Mesothelial cell of epicardium (in vitro differentiated cells): ENCODE results near the gene DUS2. TPM values are rescaled to one million over a fixed set of nuclear protein-coding genes. Genes with fewer than 3 reads are reported as not detected.
"Not testable (repeated sequence)": the region's sequence is repeated elsewhere in the genome, so short reads cannot be mapped to it uniquely, and the experiment has no call there.

ENCODE experiments used
- DNase-seq, 2 experiments: peaks; one replicate each; pipeline ENCODE4 v3.0.0; 2021; ENCODE audit warnings: low spot score in 2 of 2; ENCODE audit not compliant: unreplicated experiment in 2 of 2
- H3K27ac Mint-ChIP-seq: 2 replicates; pipeline ENCODE4 v1.8.0; 2021; ENCODE audit warnings: mixed read lengths
- H3K27me3 Mint-ChIP-seq: 2 replicates; pipeline ENCODE4 v1.8.0; 2021; ENCODE audit warnings: low read depth, mixed read lengths
- H3K36me3 Mint-ChIP-seq: 2 replicates; pipeline ENCODE4 v1.8.0; 2021; ENCODE audit warnings: mixed read lengths
- H3K4me1 Mint-ChIP-seq: 2 replicates; pipeline ENCODE4 v1.8.0; 2021; ENCODE audit warnings: mixed read lengths
- H3K4me3 Mint-ChIP-seq: 2 replicates; pipeline ENCODE4 v1.8.0; 2021; ENCODE audit warnings: mild to moderate bottlenecking, moderate library complexity, mixed read lengths
- H3K9me3 Mint-ChIP-seq: 2 replicates; pipeline ENCODE4 v1.8.0; 2021; ENCODE audit warnings: mixed read lengths
- CTCF ChIP-seq: fragments of 200-600 bp; sonication (generic); IDR thresholded peaks from one replicate; pipeline ENCODE4 v1.5.0; 2021; ENCODE audit warnings: antibody characterized with exemption; ENCODE audit not compliant: unreplicated experiment
- total RNA-seq: library from RNA; stranded (reverse); gene quantifications from 3 replicates; pipeline ENCODE4 v1.2.1, GENCODE V29; 2021

Gene DUS2
- total RNA-seq, 1 donor from 2014 or later = 19.4 TPM

- H3K36me3 Mint-ChIP-seq = peaks cover 9% of the 10 kb centered on the region
- peaks cover 20% of the 10 kb centered on the region for H3K4me1 Mint-ChIP-seq
- H3K4me3 Mint-ChIP-seq = no peak overlapping the region
- H3K27ac Mint-ChIP-seq = no peak overlapping the region
- H3K27me3 Mint-ChIP-seq = peaks cover 7% of the 10 kb centered on the region
- no peaks in the 10 kb centered on the region for H3K9me3 Mint-ChIP-seq
- no peak for TF ChIP-seq CTCF
- DNase-seq = no peak
Observed at GRCh38 chr16:68019167-68019680, 3.9 kb upstream of the DUS2 start.

- no peak for TF ChIP-seq CTCF
- peaks cover 9% of the 10 kb centered on the region for H3K36me3 Mint-ChIP-seq
- H3K27me3 Mint-ChIP-seq = peaks cover 2% of the 10 kb centered on the region
- H3K4me3 Mint-ChIP-seq = peak overlapping the region; percentile 91
- H3K9me3 Mint-ChIP-seq = no peaks in the 10 kb centered on the region
- H3K27ac Mint-ChIP-seq = no peak overlapping the region
- H3K4me1 Mint-ChIP-seq = peaks cover 20% of the 10 kb centered on the region
- DNase-seq = no peak
Observed at GRCh38 chr16:68021490-68021889, 1.6 kb upstream of the DUS2 start.

GRCh38 chr16:68022278-68022727, 781 bp upstream of the DUS2 start:
- Mint-ChIP-seq H3K4me3 (peak overlapping the region; percentile 91), H3K9me3 (no peaks in the 10 kb centered on the region), H3K27me3 (peaks cover 2% of the 10 kb centered on the region), H3K4me1 (peaks cover 20% of the 10 kb centered on the region), H3K27ac (peak overlapping the region; percentile 99), H3K36me3 (peaks cover 12% of the 10 kb centered on the region)
- no peak for DNase-seq
- TF ChIP-seq CTCF = no peak

GRCh38 chr16:68028996-68029395, 5.9 kb downstream of the DUS2 start:
- TF ChIP-seq CTCF = no peak

GRCh38 chr16:68030108-68030507, 7.0 kb downstream of the DUS2 start:
- not testable (repeated sequence) for H3K4me1 Mint-ChIP-seq, H3K27ac Mint-ChIP-seq, H3K27me3 Mint-ChIP-seq, H3K9me3 Mint-ChIP-seq, DNase-seq, H3K4me3 Mint-ChIP-seq
- H3K36me3 Mint-ChIP-seq = peaks cover 12% of the 10 kb centered on the region

More at GRCh38 chr16:68028996-68029395, 5.9 kb downstream of the DUS2 start:
- DNase-seq = no peak
- no peak overlapping the region for H3K4me3 Mint-ChIP-seq
- no peaks in the 10 kb centered on the region for H3K27me3 Mint-ChIP-seq
- H3K27ac Mint-ChIP-seq = no peak overlapping the region
- no peaks in the 10 kb centered on the region for H3K4me1 Mint-ChIP-seq
- H3K9me3 Mint-ChIP-seq = no peaks in the 10 kb centered on the region
- H3K36me3 Mint-ChIP-seq = peaks cover 12% of the 10 kb centered on the region

- no peak for TF ChIP-seq CTCF
- peaks cover 10% of the 10 kb centered on the region for H3K36me3 Mint-ChIP-seq
- H3K27ac Mint-ChIP-seq = no peak overlapping the region
- H3K9me3 Mint-ChIP-seq = no peaks in the 10 kb centered on the region
- DNase-seq = no peak
- no peaks in the 10 kb centered on the region for H3K4me1 Mint-ChIP-seq
- H3K4me3 Mint-ChIP-seq = no peak overlapping the region
- H3K27me3 Mint-ChIP-seq = no peaks in the 10 kb centered on the region
Observed at GRCh38 chr16:68031951-68032350, 8.9 kb downstream of the DUS2 start.
